Ureter (tissue), 1 donor: ENCODE data around the gene ETV3L. TPM values are rescaled to one million over a fixed set of nuclear protein-coding genes. Genes with fewer than 3 reads are reported as not detected.
"Not testable (repeated sequence)": the region's sequence is repeated elsewhere in the genome, so short reads cannot be mapped to it uniquely, and the experiment has no call there.

Source experiments
- DNase-seq: peaks from one replicate; pipeline ENCODE4 v3.0.0-alpha.2; 2020; ENCODE audit warnings: low spot score
- total RNA-seq: library from RNA; stranded (reverse); gene quantifications from one replicate; pipeline ENCODE4 v1.2.4, GENCODE V29; 2023
- donor health status: DM: yes; HTN: yes; CAD: no.

Gene ETV3L
- total RNA-seq, 1 donor from 2014 or later = not detected

- no peak for DNase-seq
Observed at GRCh38 chr1:157077394-157077793, 22.2 kb downstream of the ETV3L start.

DNA sequence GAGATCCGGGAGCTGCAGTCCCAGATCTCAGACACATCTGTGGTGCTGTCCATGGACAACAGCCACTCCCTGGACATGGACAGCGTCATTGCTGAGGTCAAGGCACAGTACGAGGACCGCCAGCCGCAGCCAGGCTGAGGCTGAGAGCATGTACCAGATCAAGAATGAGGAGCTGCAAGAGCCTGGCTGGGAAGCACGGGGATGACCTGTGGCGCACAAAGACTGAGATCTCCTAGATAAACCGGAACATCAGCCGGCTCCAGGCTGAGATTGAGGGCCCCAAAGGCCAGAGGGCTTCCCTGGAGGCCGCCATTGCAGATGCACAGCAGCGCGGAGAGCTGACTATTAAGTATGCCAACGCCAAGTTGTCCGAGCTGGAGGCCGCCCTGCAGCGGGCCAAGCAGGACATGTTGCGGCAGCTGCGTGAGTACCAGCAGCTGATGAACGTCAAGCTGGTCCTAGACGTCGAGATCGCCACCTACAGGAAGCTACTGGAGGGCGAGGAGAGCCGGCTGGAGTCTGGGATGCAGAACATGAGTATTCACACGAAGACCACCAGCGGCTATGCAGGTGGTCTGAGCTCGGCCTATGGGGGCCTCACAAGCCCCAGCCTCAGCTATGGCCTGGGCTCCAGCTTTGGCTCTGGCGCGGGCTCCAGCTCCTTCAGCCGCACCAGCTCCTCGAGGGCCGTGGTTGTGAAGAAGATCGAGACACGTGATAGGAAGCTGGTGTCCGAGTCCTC is 25.5 kb downstream of the ETV3L start:
- peak; percentile 73 for DNase-seq

GRCh38 chr1:157069601-157070000 is 30.0 kb downstream of the ETV3L start:
- no peak for DNase-seq

DNA sequence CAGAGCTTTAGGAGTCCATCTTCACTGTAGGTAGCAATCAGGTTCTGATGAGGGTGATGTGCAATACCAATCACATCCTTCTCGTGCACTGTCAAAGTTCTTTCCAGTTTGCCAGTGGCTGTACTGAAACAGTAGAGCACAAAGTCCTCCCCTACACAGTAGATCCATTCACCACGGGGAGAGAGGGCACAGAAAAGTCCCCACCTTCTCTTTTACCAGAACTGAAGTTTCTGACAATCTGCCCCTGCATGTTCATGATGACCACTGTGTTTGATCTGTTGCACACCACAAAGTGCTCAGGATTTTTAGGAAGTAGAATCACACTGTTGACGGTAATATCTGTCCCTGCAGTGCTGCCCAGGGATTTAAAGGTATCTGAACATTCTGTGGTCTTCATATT is 40.4 kb downstream of the ETV3L start:
- DNase-seq = not testable (repeated sequence)

- DNase-seq = no peak
Observed at GRCh38 chr1:157056269-157056668, 43.3 kb downstream of the ETV3L start.

GRCh38 chr1:157055729-157056128 is 43.9 kb downstream of the ETV3L start:
- DNase-seq = not testable (repeated sequence)

DNA sequence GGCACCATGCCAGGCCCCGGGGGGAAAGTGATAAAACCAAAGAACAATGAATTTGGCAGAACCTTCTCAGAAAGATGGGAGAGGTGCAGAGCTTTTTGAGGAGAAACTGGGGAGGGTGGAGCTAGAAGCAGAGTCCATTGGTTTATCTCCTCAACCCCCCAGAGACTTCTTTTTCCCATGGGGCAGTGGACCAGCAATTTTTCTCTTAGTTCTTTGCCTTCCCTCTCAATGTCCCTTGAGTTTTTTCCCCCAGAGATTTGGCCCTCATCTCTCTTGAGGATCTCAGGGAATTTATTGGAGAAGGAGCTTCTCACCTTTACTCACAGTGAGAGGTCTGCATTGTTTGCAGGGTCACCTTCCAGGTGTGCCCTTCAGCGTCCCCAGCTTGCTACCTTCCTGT is 48.8 kb downstream of the ETV3L start:
- no peak for DNase-seq

DNA sequence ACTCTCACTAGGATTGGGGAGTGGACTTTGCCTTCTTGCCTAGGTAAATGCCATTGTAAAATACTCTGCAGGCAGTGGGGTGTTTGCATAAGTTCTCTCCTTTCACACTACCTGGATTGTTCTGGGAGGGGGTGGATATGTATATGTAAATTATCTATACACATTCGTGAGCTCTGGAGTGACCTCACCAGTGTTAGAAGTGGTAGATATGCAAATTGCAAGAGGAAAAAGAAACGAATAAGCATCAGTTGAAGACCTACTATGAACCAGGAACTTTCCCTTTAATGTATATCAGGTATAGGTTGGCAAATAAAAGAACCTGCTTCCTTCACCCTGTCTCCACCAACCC is 52.6 kb downstream of the ETV3L start:
- no peak for DNase-seq

GRCh38 chr1:157045250-157046218 is 54.1 kb downstream of the ETV3L start, which contains the start of gene ARHGEF11:
ARHGEF11 (minus strand) TSS chr1:157045742; CDS start chr1:157044330, 1,412 bp downstream.
- peak; percentile 92 for DNase-seq

GRCh38 chr1:157044326-157044725 is 55.3 kb downstream of the ETV3L start:
- no peak for DNase-seq

- no peak for DNase-seq
Observed at GRCh38 chr1:157043685-157044084, 55.9 kb downstream of the ETV3L start.

DNA sequence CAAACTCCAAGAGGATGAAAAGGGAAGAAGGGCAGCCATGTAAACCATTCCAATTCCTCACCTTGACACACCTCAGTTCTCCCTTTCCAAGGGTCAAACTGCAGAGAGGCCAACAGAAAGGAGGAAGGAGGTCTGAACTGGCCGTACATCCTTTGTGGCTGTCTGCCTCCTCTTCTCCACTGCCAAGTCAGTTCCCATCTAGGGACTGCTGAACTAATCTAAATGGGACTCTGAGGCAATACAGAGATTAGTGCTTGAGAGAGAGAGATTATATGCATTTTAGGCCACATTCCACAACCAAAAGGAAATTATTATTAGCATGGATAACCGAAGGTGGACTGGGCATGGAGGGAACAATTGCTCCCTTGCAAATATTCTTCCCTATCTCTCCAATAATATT is 56.8 kb downstream of the ETV3L start:
- DNase-seq = no peak

Other genes starting within 250 kb of the ETV3L start
- gene INSRR, start 240.7 kb downstream of the ETV3L start, total RNA-seq = 0.13 TPM
- 1.7 TPM for gene NTRK1, start 238.9 kb downstream of the ETV3L start, total RNA-seq
- gene PEAR1, start 206.1 kb downstream of the ETV3L start, total RNA-seq = 10.0 TPM
- not detected for gene LRRC71, start 179.2 kb downstream of the ETV3L start, total RNA-seq
- gene ARHGEF11, start 54.1 kb downstream of the ETV3L start, total RNA-seq = 47.4 TPM
- gene ETV3, start 38.6 kb upstream of the ETV3L start, total RNA-seq = 52.4 TPM